H1 (cell line): ENCODE measurements around the gene SHQ1.

Experiments used
- BRCA1 ChIP-seq: IDR thresholded peaks from 2 replicates; pipeline ENCODE4 v1.6.1; 2012; ENCODE audit warnings: low read depth, low read length, improper control_type of control experiment
- CTCF ChIP-seq, 3 experiments: IDR thresholded peaks; 1 replicate in 2 of 3; 2 replicates in 1 of 3; pipeline versions ENCODE4 v1.5.1 to v1.6.1; 2011; ENCODE audit warnings: low read length in 3 of 3, mild to moderate bottlenecking in 3 of 3, inconsistent platforms in 2 of 3, low read depth in 1 of 3, moderate library complexity in 1 of 3; ENCODE audit not compliant: insufficient read depth in 1 of 3; ENCODE audit errors: control extremely low read depth in 1 of 3
- EP300 ChIP-seq, 2 experiments: IDR thresholded peaks; 1 replicate in 1 of 2; 2 replicates in 1 of 2; pipeline ENCODE4 v1.6.1; 2011 to 2012; ENCODE audit warnings: low read depth in 2 of 2, low read length in 2 of 2, mild to moderate bottlenecking in 2 of 2, borderline replicate concordance in 1 of 2, inconsistent platforms in 1 of 2, moderate library complexity in 1 of 2
- GABPA ChIP-seq: IDR thresholded peaks from 2 replicates; pipeline ENCODE4 v1.6.1; 2011; ENCODE audit warnings: mild to moderate bottlenecking, low read length, moderate library complexity, borderline replicate concordance; ENCODE audit not compliant: insufficient read depth
- HDAC2 ChIP-seq, 2 experiments: fragments of 300-600 bp in 1 of 2; sonication (generic) in 1 of 2; IDR thresholded peaks; 2 replicates each; pipeline ENCODE4 v1.6.1; 2011 to 2012; ENCODE audit warnings: low read depth in 2 of 2, low read length in 2 of 2, mild to moderate bottlenecking in 2 of 2, moderate library complexity in 2 of 2, borderline replicate concordance in 1 of 2, inconsistent platforms in 1 of 2
- KDM1A ChIP-seq: fragments of 200-600, 300-600 bp; sonication (generic); IDR thresholded peaks from 2 replicates; pipeline ENCODE4 v1.7.1; 2016; ENCODE audit warnings: mild to moderate bottlenecking, low read length, borderline replicate concordance
- RFX5 ChIP-seq: IDR thresholded peaks from 2 replicates; pipeline ENCODE4 v1.6.1; 2011; ENCODE audit warnings: low read depth, low read length, improper control_type of control experiment, borderline replicate concordance
- SIN3A ChIP-seq, 2 experiments: IDR thresholded peaks in 1 of 2; conservative IDR thresholded peaks in 1 of 2; 2 replicates each; pipeline ENCODE4 v1.6.1; 2011 to 2012; ENCODE audit warnings: low read length in 2 of 2, improper control_type of control experiment in 1 of 2, low read depth in 1 of 2, mild to moderate bottlenecking in 1 of 2
- USF2 ChIP-seq: IDR thresholded peaks from 2 replicates; pipeline ENCODE4 v1.6.1; 2011; ENCODE audit warnings: low read length, improper control_type of control experiment
- ZNF274 ChIP-seq: IDR thresholded peaks from 2 replicates; pipeline ENCODE4 v1.7.0; 2012; ENCODE audit warnings: low read length, borderline replicate concordance; ENCODE audit errors: extremely low read depth

- TF ChIP-seq EP300 (IDR thresholded peaks at IDR 0.05; ENCODE audit: borderline replicate concordance in 1 of 2, low read depth in 2 of 2, low read length in 2 of 2) (no peak), CTCF (IDR thresholded peaks at IDR 0.05; ENCODE audit: control extremely low read depth in 1 of 3, insufficient read depth in 1 of 3, low read depth in 1 of 3, low read length in 3 of 3) (peak in 1 of 3 experiments; percentile 7; a peak in 2 of 4 replicates), GABPA (no peak), HDAC2 (IDR thresholded peaks at IDR 0.05; ENCODE audit: borderline replicate concordance in 1 of 2, low read depth in 2 of 2, low read length in 2 of 2) (no peak), SIN3A (conservative IDR thresholded peaks at IDR 0.05 in 1 of 2, IDR thresholded peaks at IDR 0.05 in 1 of 2; ENCODE audit: low read depth in 1 of 2, low read length in 2 of 2) (no peak), KDM1A (no peak), RFX5 (no peak), BRCA1 (no peak), ZNF274 (no peak), USF2 (no peak)
These were observed 39.7 kb upstream of the SHQ1 start, which contains the start of gene GXYLT2 for GRCh38 chr3:72887705-72888545.
